HL-60 (cell line): ENCODE measurements around the gene CALM3.

Source experiments
- POLR2AphosphoS5 ChIP-seq: IDR thresholded peaks from 2 replicates; pipeline ENCODE4 v1.6.1; 2012; ENCODE audit warnings: low read depth
- SPI1 ChIP-seq: IDR thresholded peaks from 2 replicates; pipeline ENCODE4 v1.6.1; 2012; ENCODE audit warnings: low read depth, mild to moderate bottlenecking, borderline replicate concordance

DNA sequence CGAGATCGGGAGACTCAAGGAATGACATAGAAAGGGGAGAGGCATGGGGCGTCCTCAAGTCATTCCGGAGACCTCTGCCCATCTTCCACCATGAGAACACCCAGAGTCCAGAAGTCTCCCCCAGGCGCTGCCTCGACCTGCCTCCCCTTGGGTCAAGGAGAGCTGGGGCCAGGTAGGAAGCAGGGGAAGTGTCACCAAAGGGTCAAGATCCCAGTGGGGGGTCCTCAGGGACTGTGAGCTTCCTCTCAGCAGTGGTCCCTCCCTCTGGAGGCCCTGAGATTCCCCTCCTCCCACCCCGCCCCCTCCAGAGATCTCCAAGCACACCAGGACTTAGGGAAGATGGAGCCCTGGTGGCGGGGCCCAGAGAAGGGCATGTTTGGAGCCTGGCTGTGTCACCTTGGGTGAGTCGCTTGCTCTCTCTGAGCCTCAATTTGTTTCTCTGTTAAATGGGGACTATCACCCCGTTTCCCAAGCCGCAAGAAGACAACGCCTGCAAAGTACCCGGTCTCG, 58.9 kb downstream of the CALM3 start:
- TF ChIP-seq POLR2AphosphoS5: no peak
- TF ChIP-seq SPI1: no peak
